Osteocyte (in vitro differentiated cells): ENCODE results near the gene TMEM205. TPM values are rescaled to one million over a fixed set of nuclear protein-coding genes. Genes with fewer than 3 reads are reported as not detected.

Source experiments
- DNase-seq: peaks from one replicate; pipeline ENCODE4 v3.0.0; 2021; ENCODE audit warnings: mixed read lengths; ENCODE audit not compliant: unreplicated experiment; ENCODE audit errors: extremely low spot score
- H3K27ac Mint-ChIP-seq: one replicate; pipeline ENCODE4 v1.8.0; 2021; ENCODE audit warnings: mild to moderate bottlenecking, mixed read lengths; ENCODE audit not compliant: unreplicated experiment
- H3K27me3 Mint-ChIP-seq: one replicate; pipeline ENCODE4 v1.8.0; 2021; ENCODE audit warnings: mixed read lengths; ENCODE audit not compliant: unreplicated experiment
- H3K36me3 Mint-ChIP-seq: one replicate; pipeline ENCODE4 v1.8.0; 2021; ENCODE audit warnings: mixed read lengths; ENCODE audit not compliant: unreplicated experiment
- H3K4me1 Mint-ChIP-seq: one replicate; pipeline ENCODE4 v1.8.0; 2021; ENCODE audit warnings: mixed read lengths; ENCODE audit not compliant: unreplicated experiment
- H3K4me3 Mint-ChIP-seq: one replicate; pipeline ENCODE4 v1.8.0; 2021; ENCODE audit warnings: mild to moderate bottlenecking, moderate library complexity, mixed read lengths; ENCODE audit not compliant: unreplicated experiment
- H3K9me3 Mint-ChIP-seq: one replicate; pipeline ENCODE4 v1.8.0; 2021; ENCODE audit warnings: mixed read lengths; ENCODE audit not compliant: unreplicated experiment
- total RNA-seq: library from RNA; stranded (reverse); gene quantifications from 2 replicates; pipeline ENCODE4 v1.2.1, GENCODE V29; 2021
- TF ChIP-seq, protein P1 (sequence below): fragments of 200-600 bp; sonication (generic); IDR thresholded peaks from 2 replicates; pipeline ENCODE4 v1.5.0; 2021; ENCODE audit warnings: antibody characterized with exemption, mild to moderate bottlenecking, moderate library complexity

TMEM205 gene
- total RNA-seq, 1 donor from 2014 or later: 57.4 TPM

DNA sequence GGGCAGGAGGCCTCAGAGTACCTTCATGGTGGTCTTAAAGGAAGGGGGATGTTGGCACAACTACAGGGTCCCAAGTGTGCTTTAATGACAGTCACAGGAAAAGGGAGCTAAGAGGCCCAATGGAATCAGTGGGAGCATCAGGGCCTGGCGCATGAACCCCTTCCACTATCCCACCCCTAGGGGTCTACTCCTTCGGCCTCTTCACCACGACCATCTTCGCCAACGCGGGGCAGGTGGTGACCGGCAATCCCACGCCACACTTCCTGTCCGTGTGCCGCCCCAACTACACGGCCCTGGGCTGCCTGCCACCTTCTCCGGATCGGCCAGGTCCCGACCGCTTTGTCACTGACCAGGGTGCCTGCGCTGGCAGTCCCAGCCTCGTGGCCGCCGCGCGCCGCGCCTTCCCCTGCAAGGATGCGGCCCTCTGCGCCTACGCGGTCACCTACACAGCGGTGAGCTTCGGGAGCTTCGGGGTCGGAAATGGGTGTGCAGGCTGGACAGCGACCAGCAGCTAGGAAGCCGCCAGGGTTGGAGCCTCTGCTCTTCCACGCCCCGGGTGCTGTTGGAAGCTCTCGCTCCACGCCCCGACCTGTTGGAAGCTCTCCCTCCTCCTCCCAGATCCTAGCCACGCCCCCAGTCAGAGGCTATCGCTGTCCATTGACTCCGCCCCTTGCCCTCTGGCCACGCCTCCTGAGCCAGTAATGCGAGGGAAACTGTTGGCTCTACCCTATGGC lies 15.1 kb upstream of the TMEM205 start:
- no peak overlapping the region for H3K27ac Mint-ChIP-seq
- TF ChIP-seq, protein P1, sequence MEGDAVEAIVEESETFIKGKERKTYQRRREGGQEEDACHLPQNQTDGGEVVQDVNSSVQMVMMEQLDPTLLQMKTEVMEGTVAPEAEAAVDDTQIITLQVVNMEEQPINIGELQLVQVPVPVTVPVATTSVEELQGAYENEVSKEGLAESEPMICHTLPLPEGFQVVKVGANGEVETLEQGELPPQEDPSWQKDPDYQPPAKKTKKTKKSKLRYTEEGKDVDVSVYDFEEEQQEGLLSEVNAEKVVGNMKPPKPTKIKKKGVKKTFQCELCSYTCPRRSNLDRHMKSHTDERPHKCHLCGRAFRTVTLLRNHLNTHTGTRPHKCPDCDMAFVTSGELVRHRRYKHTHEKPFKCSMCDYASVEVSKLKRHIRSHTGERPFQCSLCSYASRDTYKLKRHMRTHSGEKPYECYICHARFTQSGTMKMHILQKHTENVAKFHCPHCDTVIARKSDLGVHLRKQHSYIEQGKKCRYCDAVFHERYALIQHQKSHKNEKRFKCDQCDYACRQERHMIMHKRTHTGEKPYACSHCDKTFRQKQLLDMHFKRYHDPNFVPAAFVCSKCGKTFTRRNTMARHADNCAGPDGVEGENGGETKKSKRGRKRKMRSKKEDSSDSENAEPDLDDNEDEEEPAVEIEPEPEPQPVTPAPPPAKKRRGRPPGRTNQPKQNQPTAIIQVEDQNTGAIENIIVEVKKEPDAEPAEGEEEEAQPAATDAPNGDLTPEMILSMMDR: no peak
- H3K9me3 Mint-ChIP-seq: no peaks in the 10 kb centered on the region
- DNase-seq: no peak
- no peaks in the 10 kb centered on the region for H3K27me3 Mint-ChIP-seq
- H3K4me3 Mint-ChIP-seq: no peak overlapping the region
- peaks cover 32% of the 10 kb centered on the region for H3K36me3 Mint-ChIP-seq
- peaks cover 5% of the 10 kb centered on the region for H3K4me1 Mint-ChIP-seq

DNA sequence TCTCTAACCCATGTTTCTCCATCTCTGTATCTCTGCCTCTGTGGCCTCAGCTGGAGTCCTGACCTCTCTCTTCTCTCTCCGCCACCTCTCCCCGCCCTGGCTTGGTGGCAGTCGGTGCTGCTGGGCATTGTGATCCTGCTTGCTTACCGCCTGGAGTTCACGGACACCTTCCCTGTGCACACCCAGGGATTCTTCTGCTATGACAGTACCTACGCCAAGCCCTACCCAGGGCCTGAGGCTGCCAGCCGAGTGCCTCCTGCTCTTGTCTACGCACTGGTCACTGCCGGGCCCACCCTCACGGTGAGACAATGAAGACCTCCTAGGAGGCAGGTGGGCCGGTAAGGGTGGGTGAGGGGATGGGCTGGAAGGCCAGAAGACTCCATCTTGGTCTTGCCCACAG lies 13.4 kb upstream of the TMEM205 start:
- Mint-ChIP-seq H3K36me3 (peaks cover 25% of the 10 kb centered on the region), H3K27me3 (no peaks in the 10 kb centered on the region), H3K4me3 (no peak overlapping the region), H3K4me1 (peaks cover 12% of the 10 kb centered on the region), H3K27ac (no peak overlapping the region), H3K9me3 (no peaks in the 10 kb centered on the region)
- TF ChIP-seq, protein P1: no peak
- no peak for DNase-seq

- Mint-ChIP-seq H3K4me3 (peak overlapping the region; percentile 83), H3K27ac (no peak overlapping the region), H3K36me3 (peaks cover 16% of the 10 kb centered on the region), H3K27me3 (no peaks in the 10 kb centered on the region), H3K4me1 (peaks cover 12% of the 10 kb centered on the region), H3K9me3 (no peaks in the 10 kb centered on the region)
- DNase-seq: no peak
- TF ChIP-seq, protein P1: no peak
Observed at GRCh38 chr19:11356676-11357550, 10.8 kb upstream of the TMEM205 start.

GRCh38 chr19:11356074-11356397 lies 10.0 kb upstream of the TMEM205 start:
- no peaks in the 10 kb centered on the region for H3K9me3 Mint-ChIP-seq
- H3K36me3 Mint-ChIP-seq: peaks cover 15% of the 10 kb centered on the region
- TF ChIP-seq, protein P1: no peak
- H3K4me1 Mint-ChIP-seq: peaks cover 12% of the 10 kb centered on the region
- H3K27me3 Mint-ChIP-seq: no peaks in the 10 kb centered on the region
- DNase-seq: no peak
- peak overlapping the region; percentile 83 for H3K4me3 Mint-ChIP-seq
- no peak overlapping the region for H3K27ac Mint-ChIP-seq
